Progenitor cell of endocrine pancreas (in vitro differentiated cells): Measurements from ENCODE around the gene GRAMD1B. TPM values are rescaled to one million over a fixed set of nuclear protein-coding genes. Genes with fewer than 3 reads are reported as not detected.

Experiments used
- DNase-seq: peaks from one replicate; pipeline ENCODE4 v3.0.0; 2021; ENCODE audit warnings: low spot score; ENCODE audit not compliant: unreplicated experiment
- H3K27ac Mint-ChIP-seq: 2 replicates; pipeline ENCODE4 v1.8.0; 2021; ENCODE audit warnings: mild to moderate bottlenecking, moderate library complexity, mixed read lengths
- H3K27me3 Mint-ChIP-seq: 2 replicates; pipeline ENCODE4 v1.8.0; 2021; ENCODE audit warnings: mixed read lengths
- H3K36me3 Mint-ChIP-seq: 2 replicates; pipeline ENCODE4 v1.8.0; 2022; ENCODE audit warnings: mixed read lengths; ENCODE audit not compliant: insufficient read depth
- H3K4me1 Mint-ChIP-seq: 2 replicates; pipeline ENCODE4 v1.8.0; 2021; ENCODE audit warnings: low read depth, mixed read lengths
- H3K4me3 Mint-ChIP-seq: 2 replicates; pipeline ENCODE4 v1.8.0; 2021; ENCODE audit warnings: low read depth, mild to moderate bottlenecking, moderate library complexity, mixed read lengths
- H3K9me3 Mint-ChIP-seq: 2 replicates; pipeline ENCODE4 v1.8.0; 2021; ENCODE audit warnings: low read depth, mixed read lengths
- CTCF ChIP-seq: fragments of 200-600 bp; sonication (generic); IDR thresholded peaks from one replicate; pipeline ENCODE4 v1.5.0; 2021; ENCODE audit warnings: antibody characterized with exemption, mild to moderate bottlenecking; ENCODE audit not compliant: unreplicated experiment
- total RNA-seq: library from RNA; stranded (reverse); gene quantifications from 2 replicates; pipeline ENCODE4 v1.2.1, GENCODE V29; 2021

GRAMD1B gene
- total RNA-seq, 1 donor from 2014 or later, result 4.5 TPM

- no peaks in the 10 kb centered on the region for H3K9me3 Mint-ChIP-seq
- no peaks in the 10 kb centered on the region for H3K36me3 Mint-ChIP-seq
- no peak for DNase-seq
- TF ChIP-seq CTCF, result no peak
- H3K27me3 Mint-ChIP-seq, result peaks cover 2% of the 10 kb centered on the region
- no peaks in the 10 kb centered on the region for H3K4me1 Mint-ChIP-seq
- H3K4me3 Mint-ChIP-seq, result no peak overlapping the region
- no peak overlapping the region for H3K27ac Mint-ChIP-seq
Measured at GRCh38 chr11:123628936-123629683, 199.0 kb downstream of the GRAMD1B start.

- Mint-ChIP-seq H3K36me3 (no peaks in the 10 kb centered on the region), H3K9me3 (no peaks in the 10 kb centered on the region), H3K27ac (no peak overlapping the region), H3K27me3 (peaks cover 2% of the 10 kb centered on the region), H3K4me3 (no peak overlapping the region), H3K4me1 (no peaks in the 10 kb centered on the region)
- no peak for DNase-seq
- no peak for TF ChIP-seq CTCF
Measured at GRCh38 chr11:123630126-123630608, 200.1 kb downstream of the GRAMD1B start.

- DNase-seq, result no peak
- H3K27me3 Mint-ChIP-seq, result peaks cover 19% of the 10 kb centered on the region
- no peaks in the 10 kb centered on the region for H3K9me3 Mint-ChIP-seq
- H3K27ac Mint-ChIP-seq, result no peak overlapping the region
- H3K4me1 Mint-ChIP-seq, result no peaks in the 10 kb centered on the region
- TF ChIP-seq CTCF, result no peak
- no peak overlapping the region for H3K4me3 Mint-ChIP-seq
- no peaks in the 10 kb centered on the region for H3K36me3 Mint-ChIP-seq
Measured at GRCh38 chr11:123640029-123640428, 210.0 kb downstream of the GRAMD1B start.

GRCh38 chr11:123640677-123641494 lies 210.8 kb downstream of the GRAMD1B start:
- Mint-ChIP-seq H3K27ac (no peak overlapping the region), H3K36me3 (no peaks in the 10 kb centered on the region), H3K9me3 (no peaks in the 10 kb centered on the region), H3K27me3 (peaks cover 19% of the 10 kb centered on the region), H3K4me3 (no peak overlapping the region), H3K4me1 (no peaks in the 10 kb centered on the region)
- peak; percentile 51 for DNase-seq
- peak; percentile 87 for TF ChIP-seq CTCF

DNA sequence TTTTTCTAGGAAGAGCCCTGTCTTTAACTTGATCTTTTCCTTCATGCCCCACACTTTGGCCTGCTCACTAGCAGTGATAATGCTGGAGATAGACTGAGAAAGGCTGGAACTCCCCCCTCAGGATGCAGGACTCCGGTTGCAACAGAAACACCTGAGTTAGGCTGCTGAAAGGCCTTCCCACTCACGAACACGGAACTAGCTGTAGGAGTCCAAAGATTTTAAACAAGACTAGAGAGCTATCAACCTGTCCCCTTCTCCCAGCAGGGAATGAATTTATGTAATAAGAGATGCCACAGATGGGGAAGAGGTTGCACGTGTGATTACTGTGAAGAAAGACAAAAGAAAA lies 211.4 kb downstream of the GRAMD1B start:
- Mint-ChIP-seq H3K27me3 (peaks cover 19% of the 10 kb centered on the region), H3K4me3 (no peak overlapping the region), H3K27ac (no peak overlapping the region), H3K9me3 (no peaks in the 10 kb centered on the region), H3K36me3 (no peaks in the 10 kb centered on the region), H3K4me1 (no peaks in the 10 kb centered on the region)
- no peak for TF ChIP-seq CTCF
- DNase-seq, result no peak
